Measurements from ENCODE around the gene EIF6.

EIF6 gene

DNA sequence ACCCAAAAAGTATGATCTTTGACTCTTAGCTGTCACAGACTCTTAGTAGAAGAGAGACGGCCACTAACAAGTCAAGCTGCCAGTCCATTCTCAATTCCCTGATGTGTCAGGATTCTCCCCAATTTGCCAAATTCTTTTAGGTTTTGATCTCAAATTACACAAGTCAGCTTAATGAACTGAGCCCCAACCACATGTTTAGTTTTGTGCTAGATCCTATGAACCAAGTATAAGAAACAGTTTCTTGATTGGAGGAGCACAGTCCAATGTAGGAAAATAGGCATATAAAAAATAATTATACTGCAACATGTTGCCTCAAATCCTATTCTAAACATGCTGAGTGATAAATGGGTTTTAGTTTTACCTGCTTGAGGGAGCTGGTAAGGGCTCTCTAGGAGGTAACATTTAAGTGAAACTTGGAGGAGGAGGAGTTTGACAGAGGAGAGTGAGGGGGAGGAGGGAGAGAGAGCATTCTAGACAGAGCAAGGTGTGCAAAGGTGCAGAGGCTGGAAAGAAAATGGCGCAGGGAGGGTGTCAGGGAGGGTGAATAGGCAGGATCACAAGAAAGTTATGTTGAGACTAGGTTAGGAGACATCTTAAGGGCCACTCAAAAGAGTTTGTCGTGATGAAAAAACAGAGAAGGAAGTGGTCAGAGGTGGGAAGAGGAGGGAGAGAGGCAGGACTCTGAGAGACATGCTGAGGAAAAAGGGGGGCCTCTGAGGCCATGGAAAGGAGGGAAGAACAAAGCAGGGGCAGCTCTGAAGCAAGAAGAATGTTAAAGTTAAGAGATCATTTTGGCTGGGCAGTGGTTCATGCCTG, 30.5 kb upstream of the EIF6 start:
- DNase-seq (ENCODE audit: low read depth, low spot score): no peak
- no peak overlapping the region for H3K27ac ChIP-seq

DNA sequence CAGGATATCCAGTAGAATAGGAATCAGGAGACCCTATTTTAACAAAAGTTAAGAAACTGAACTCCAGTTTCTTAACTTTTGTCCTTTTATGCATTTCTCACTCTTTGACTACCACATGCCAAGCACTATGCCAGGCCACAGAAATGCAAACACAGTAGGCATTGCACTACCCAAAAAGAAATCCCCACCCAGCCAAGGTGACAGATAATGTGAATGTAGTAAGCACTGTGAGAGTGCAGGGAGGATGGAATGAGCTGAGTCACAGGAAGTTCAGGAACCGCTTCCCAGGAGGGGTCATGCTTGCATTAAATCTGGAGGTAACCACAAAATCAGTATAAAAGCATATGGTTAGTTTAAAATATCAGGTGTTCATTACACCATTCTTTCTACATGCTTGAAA, 27.7 kb upstream of the EIF6 start:
- no peak for DNase-seq (ENCODE audit: low read depth, low spot score)
- peak overlapping the region; percentile 95 for H3K27ac ChIP-seq

DNA sequence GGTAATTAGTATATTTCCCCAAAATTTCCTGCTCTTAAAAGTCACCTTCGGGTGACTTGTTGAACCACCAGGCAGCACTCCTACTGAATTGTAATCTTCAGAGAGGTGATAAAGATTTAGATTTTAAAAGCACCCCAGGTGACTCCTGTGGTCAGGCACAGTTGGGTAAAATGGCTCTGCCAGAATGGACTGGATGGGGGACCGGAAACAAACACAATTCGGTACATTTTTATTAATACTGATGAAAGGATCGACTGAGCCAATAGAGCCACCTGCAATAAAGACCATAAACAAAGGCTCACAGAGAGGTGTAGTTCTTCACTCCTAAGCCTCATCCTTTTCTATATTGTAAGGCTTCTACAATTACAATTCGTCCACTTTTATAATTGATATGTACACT, 27.2 kb upstream of the EIF6 start:
- DNase-seq (ENCODE audit: low read depth, low spot score): no peak
- H3K27ac ChIP-seq: peak overlapping the region; percentile 95

DNA sequence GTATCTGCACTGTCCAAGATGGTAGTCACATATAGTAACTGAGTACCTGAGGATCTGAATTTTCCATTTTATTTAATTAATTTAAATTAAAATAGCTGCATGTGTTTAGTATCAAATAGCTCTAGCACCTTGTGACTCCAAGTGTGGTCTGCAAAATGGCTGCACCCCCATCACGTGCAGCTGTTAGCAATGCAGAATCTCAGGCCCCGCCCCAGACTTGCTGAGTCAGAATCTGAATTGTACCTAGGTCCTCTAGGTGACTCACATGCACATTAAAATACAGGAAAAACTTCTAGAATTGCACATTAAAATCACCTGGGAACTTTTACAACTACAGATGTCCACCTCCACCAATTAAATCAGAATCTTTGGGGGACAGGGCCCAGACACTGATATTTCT, 26.8 kb upstream of the EIF6 start:
- H3K27ac ChIP-seq: peak overlapping the region; percentile 95
- DNase-seq (ENCODE audit: low read depth, low spot score): no peak

DNA sequence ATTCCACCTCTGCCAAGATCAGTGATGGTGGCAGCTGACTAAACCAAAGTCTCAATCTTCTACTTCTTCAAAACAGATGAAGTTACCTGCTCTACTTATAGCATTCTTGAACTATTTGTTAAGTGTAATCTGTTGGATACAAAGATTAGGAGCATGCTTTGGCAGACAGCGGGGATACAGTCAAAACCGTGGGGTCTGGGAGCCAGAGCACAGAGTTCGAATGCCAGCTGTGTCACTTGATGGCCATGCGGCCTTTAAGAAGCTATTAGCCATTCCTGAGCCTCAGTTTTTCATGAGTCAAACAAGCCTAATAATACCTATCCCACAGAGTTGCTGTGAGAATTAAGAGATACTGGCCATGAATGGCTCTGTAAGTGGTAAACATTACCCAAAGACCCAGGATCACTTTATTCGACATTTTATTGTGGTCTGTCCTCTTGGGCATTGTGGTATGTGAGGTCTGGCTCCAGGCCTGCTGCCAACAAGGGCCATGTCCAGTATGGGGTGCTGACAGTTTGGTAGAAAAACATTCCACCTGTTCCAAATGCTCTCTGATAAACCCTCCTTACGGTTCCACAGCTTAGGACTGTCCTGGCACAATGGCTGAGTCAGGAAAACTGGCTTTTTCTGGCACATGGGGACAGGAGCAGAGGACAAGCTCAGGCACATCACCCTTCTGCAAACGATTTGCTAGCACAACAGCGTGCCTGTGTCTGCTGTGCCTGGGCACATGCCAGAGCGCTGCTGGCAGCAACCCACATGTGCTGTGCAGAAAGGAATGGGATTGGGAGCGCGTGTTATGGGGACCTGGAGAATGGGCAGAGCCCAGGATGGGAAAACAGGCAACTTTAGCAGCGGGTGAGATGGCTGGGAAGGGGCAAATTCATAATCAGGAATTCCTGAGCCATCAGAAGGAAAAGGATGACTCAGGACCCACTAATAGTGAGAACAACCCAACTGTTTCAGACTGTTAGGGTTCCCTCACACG, 23.4 kb upstream of the EIF6 start:
- peak overlapping the region; percentile 95 for H3K27ac ChIP-seq
- DNase-seq (ENCODE audit: low read depth, low spot score): no peak

DNA sequence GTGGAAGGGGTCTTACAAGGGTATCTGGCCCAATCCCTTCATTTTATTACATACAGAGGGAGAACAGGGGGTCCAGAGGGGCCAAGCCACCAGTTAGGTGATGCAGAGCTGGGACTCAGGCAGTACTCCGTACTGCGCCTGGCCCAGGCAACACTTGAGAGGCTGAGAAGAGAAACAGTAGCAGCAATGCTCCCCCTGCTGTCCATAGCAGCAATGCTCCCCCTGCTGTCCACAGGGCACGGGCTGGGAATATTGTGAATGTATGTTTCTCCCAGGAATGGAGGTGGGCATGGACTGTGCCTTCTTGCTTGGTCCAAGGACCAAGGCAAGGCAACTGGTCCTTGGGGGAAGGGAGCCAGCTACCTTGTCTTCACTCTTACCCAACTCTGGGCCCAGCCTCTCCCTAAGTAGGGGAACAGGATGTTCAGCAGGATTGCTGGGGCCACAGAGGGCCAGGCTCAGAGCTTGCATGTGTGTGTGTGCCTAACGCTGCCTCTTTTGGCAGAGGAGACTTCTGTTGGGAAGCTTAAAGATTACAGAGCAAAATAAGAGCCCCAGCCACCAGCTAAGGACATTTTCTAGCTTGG, 22.5 kb upstream of the EIF6 start:
- DNase-seq (ENCODE audit: low read depth, low spot score): no peak

DNA sequence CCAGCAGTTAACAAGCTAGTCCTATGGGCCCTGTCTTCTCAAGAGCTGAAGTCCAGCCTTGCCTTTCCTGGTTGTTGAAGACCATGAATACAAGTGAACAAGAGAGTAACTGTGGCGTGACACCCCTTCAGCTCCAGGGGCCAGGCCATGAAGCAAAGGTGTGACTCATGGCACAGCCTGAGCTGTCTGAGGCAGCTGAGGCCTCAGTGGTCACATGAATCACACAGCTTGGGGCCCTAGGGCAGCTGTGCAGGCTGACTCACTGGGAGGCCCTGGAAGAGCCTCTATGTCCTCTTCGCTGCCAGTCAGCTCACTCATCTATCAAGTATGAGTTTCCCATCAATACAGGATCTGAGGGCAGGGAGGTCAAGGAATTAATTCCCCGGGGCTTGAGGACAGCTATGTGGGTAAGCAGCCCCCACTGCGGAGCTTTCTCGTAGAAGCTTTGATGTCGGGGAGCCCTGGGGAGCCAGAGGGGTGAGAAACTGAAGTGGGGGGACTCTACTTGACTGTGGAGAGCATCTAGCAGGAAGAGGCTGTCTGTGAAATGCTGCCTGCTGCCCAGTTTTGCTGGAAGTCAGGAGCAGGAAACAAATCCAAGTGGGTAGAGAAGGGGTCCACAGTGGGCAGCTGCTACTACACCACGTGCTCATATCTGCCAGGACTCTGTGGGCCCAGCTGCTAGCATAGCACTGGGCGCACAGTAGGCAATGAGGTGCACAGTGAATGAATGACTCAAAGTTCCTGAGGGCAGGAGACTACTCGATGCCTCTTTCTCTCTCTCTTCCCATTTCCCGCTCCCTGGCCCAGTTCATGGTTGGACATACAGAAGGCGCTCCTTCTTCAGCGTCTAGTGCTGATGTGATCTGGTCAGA, 21.3 kb upstream of the EIF6 start:
- peak overlapping the region; percentile 95 for H3K27ac ChIP-seq
- peak; percentile 98 for DNase-seq (ENCODE audit: low read depth, low spot score)

More for the DNA sequence above, 22.5 kb upstream of the EIF6 start:
- H3K27ac ChIP-seq: peak overlapping the region; percentile 95

DNA sequence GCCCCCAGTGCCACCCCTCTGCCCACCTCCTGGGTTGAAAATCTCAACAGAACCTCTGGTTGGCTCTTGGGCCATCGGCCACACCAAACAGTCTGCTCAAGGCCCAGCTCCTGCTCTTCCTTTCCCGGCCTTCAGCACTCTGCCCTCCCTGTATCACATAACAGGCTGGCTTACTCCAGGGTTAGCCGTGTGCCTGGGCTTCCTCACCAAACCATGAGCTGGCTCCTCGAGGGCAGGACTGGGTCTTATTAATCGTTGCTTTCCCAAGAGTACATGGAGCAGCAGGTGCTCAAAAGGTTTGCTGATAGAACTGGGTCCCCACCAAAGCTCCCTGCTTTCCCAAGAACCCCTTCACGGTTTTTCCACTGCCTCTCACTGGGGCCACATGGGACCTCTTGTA, 20.4 kb upstream of the EIF6 start:
- H3K27ac ChIP-seq: peak overlapping the region; percentile 95
- no peak for DNase-seq (ENCODE audit: low read depth, low spot score)

DNA sequence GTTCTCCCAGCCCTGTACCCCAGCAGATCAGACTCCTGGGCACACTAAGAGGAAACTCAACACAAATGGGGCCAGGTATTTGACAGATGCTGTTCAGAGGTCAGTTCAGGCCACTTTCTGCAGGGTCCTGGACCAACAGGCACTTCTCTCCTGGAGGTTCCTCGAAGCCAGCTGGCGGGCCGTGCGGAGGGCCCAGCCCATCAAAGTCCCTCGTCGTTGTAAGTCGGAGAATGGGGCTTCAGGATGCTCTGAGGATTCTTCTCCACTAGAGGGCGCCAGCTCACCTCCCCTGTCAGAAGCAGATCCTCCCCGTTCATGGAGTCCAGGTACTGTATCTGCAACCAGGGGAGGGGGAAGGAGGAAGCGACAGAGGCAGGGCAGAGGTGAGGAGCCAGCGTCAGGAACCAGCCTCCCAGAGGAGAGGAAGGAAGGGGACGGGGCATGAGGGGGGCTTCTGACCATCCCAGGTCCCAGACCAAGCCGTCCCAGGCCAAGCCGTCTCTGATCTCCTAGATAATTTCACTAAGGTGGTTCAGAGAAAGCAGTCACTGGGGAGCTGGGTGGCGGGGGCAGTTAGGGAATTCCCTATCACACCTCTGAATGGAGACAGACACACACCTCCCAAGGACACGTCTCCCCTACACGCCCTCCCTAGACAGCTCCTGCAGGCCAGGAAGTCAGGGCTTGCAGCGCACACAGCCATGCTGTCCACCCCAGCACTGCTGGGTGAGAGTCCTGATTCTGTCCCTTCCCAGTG, 19.3 kb upstream of the EIF6 start:
- DNase-seq (ENCODE audit: low read depth, low spot score): no peak
- peak overlapping the region; percentile 95 for H3K27ac ChIP-seq

DNA sequence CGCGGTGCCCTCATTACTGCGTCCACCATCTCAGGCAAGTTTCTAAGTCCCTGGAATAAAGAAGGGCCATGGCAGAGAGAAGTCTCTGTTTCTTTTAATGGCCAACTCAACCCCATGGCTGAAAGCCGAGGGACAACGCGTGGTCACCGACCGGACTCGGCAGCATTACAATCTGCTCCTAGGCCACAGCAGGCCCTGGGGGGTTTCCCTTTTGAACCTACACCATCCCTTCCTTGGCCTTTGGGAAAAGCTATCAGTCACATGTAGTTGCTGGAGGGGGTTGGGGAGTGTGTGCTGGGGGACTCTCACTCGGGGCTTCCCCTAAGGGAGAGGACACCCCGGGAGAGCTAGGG, 18.8 kb upstream of the EIF6 start:
- DNase-seq (ENCODE audit: low read depth, low spot score): no peak
- H3K27ac ChIP-seq: peak overlapping the region; percentile 95

DNA sequence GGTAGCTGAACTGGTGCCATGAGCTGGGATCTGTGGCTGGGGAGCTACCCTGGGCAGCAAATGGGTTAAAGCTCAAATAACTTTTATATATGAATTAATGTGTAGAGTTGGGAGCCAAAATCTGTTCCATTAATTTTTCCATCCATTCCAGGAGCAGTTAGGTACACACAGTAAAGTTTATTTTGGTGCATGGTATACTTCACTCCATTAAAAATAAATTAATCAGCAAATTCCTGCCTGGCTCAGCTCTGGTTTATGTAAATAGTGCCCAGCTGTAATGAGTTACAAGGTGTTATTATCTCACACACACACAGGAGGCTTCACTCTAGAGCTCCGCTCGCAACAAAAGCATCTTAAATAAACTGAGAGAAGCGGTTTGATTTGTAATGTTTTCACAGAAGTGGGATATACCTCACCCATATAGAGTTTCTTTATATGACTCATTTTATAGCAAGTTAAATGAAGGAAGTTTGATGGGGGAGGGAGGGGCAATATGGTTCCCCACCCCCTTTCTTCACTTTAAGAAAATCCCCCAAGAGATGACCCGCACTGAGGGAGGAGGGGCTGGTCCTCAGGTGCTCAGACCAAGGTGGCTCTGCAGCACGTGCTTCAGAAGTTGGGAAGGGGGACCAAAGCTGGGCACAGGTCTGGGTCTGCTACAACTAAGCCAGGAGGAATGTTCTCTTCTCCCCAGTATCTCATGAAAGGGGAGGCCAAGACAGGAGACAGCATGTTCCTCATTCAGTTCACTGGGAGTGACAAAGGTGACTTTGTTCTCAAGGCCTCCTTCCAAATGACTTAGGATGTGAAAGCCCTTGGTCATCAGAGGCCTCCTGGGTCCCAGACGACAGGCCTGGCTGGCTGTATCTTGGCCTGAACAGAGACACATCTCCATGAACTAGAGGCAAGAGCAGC, 18.1 kb upstream of the EIF6 start:
- H3K27ac ChIP-seq: peak overlapping the region; percentile 95
- DNase-seq (ENCODE audit: low read depth, low spot score): no peak

DNA sequence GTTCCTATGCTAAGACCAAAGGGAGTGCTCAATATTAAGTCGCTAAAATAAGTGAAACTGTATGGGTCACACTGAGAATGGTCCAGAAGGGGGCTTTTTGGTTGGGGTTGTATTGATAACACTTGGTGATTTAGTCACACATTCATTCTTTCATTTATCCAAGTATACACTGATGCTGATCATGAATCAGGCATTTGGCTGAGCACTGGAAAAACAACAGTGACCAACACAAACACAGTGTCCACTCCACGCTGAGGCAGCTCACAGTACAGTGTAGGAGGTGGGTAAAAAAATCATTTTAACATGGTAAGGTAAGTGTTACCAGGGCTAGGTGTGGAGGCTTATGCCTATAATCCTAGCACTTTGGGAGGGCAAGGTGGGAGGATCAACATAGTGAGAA, 16.9 kb upstream of the EIF6 start:
- no peak for DNase-seq (ENCODE audit: low read depth, low spot score)
- H3K27ac ChIP-seq: peak overlapping the region; percentile 95

DNA sequence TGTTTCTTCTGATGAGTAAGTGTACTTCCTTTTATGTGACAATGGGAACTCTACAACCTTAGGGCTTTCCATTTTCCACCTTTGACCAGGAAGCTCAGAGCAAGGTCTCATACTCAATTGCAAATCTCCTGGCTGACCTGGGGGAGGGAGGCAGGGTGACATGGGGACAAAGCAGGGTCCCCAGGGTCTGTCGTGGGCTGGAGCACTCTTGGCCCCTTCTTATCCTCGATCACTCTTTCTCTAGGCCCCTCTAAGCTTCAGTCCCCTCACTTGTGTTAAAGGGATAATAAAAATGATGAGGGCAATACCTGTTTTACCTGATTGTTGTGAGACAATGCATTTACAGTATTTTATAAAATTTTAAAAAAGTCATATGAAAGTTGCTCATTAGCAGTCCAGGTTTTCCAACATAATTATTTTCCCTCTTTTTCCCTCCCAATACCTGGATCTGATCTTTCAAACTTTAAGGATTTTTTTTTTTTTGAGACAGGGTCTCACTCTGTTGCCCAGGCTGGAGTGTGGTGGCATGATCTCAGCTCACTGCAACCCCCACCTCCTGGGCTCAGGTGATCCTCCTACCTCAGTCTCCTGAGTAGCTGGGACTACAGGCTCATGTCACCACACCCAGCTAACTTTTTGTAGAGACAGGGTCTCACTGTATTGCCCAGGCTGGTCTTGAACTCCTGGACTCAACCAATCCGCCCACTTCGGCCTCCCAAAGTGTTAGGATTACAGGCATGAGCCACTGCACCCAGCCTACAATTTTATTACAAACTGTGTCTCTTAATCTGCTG, 16.1 kb upstream of the EIF6 start:
- no peak overlapping the region for H3K27ac ChIP-seq
- DNase-seq (ENCODE audit: low read depth, low spot score): no peak

DNA sequence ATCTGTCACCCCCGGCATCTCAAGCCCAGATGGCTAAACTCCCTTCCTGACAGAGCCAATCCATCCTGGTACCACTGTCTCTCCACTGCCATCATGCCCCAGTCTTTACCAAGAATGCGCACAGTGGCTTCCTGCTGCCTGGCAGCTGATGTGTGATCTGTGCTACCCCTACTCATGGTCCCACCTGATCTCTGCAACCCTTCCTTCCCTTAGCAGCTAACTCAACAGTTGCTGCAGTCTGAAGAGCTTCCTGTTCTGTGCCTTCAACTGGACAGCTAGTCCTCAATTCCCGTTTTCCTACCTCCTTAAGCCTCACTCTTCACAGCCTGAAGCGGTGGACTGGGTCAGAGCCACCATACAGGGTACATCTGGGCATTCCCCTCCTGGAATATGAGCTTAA, 15.2 kb upstream of the EIF6 start:
- no peak for DNase-seq (ENCODE audit: low read depth, low spot score)
- no peak overlapping the region for H3K27ac ChIP-seq

DNA sequence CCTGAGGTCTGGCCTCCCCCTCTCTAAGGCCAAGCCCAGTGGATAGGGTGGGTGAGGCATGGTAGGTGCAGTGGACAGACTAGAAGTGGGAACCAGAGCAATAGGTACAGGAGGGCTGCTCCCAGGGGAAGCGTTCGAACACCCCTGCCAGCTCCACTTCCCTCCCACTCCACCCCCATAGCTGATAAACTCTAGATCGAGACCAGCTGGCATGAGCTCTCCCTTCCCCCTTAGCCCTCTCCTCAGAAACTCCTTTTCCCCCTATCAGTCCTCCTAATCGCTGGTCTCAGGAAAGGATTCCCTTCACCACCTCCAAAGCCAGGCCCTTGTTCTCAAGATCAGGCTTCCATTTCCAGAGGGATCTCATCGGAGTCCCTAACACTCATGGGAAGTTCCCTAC, 13.7 kb upstream of the EIF6 start:
- no peak overlapping the region for H3K27ac ChIP-seq
- no peak for DNase-seq (ENCODE audit: low read depth, low spot score)

DNA sequence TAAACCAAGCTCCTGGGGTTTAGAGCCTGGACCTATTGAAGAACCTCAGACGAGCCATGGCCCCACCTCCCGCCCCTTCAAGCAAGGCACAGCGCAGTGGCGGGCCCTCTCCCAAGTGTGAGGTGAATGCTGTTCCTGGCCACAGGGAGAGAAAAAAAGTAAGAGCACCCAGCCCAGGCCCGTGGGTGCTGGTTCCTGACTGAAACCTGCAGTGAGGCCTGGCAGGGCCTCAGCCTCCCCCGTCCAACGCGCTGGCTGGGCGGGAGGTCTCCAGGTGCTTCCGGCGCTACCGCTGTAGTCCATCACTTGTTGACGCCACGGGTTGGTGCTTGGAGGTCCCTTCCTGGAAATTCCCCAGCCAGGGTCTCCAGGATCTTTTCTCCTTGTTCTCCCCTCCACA, 13.2 kb upstream of the EIF6 start:
- no peak for DNase-seq (ENCODE audit: low read depth, low spot score)
- peak overlapping the region; percentile 27 for H3K27ac ChIP-seq

DNA sequence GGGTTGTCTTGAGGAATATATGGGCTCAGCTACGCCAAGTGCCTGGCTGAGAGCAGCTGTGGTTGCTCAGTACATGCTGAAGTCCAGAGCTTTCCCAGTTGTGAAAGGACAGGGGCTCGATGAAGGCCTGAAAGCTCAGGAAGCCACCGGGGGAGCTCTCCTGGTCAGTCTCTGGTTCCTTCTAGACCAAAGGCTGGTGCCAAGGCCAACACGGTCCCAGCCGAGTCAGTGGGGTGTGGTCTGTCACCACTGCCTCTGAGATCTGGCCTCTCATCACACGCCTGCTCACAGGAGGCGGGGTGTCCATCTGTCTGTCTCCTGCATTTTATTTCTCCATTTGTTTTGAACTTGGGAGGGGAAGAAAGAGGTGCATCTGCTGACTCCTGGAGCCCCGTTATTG, 12.6 kb upstream of the EIF6 start:
- peak overlapping the region; percentile 27 for H3K27ac ChIP-seq
- DNase-seq (ENCODE audit: low read depth, low spot score): no peak
